Measurements from ENCODE around the gene ODAD3.

GRCh38 chr19:11383706-11384048 lies 51.2 kb downstream of the ODAD3 start:
- TF ChIP-seq CTCF (IDR thresholded peaks at IDR 0.05 in 2 of 3, conservative IDR thresholded peaks at IDR 0.05 in 1 of 3; ENCODE audit: borderline replicate concordance in 1 of 3, insufficient read depth in 1 of 3, low read depth in 2 of 3, low read length in 2 of 3) (no peak), EGR1 (IDR thresholded peaks at IDR 0.05; ENCODE audit: low read depth) (no peak), POLR2AphosphoS5 (IDR thresholded peaks at IDR 0.05; ENCODE audit: low read depth, low read length) (no peak), RAD21 (IDR thresholded peaks at IDR 0.05; ENCODE audit: low read depth) (no peak), EZH2 (IDR thresholded peaks at IDR 0.05) (no peak)
- TF ChIP-seq, protein P1, sequence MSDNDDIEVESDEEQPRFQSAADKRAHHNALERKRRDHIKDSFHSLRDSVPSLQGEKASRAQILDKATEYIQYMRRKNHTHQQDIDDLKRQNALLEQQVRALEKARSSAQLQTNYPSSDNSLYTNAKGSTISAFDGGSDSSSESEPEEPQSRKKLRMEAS (IDR thresholded peaks at IDR 0.05) = no peak
